Ramos (cell line): Measurements from ENCODE around the gene SLC10A4.

ENCODE experiments used
- in situ Hi-C: fragments of 300-500 bp; cut with MboI; formaldehyde crosslinking; loops from one replicate; pipeline ENCODE4 v1.14.3; 2022; ENCODE audit warnings: low sequenced_read_pairs; ENCODE audit not compliant: unreplicated experiment

SLC10A4 gene

DNA sequence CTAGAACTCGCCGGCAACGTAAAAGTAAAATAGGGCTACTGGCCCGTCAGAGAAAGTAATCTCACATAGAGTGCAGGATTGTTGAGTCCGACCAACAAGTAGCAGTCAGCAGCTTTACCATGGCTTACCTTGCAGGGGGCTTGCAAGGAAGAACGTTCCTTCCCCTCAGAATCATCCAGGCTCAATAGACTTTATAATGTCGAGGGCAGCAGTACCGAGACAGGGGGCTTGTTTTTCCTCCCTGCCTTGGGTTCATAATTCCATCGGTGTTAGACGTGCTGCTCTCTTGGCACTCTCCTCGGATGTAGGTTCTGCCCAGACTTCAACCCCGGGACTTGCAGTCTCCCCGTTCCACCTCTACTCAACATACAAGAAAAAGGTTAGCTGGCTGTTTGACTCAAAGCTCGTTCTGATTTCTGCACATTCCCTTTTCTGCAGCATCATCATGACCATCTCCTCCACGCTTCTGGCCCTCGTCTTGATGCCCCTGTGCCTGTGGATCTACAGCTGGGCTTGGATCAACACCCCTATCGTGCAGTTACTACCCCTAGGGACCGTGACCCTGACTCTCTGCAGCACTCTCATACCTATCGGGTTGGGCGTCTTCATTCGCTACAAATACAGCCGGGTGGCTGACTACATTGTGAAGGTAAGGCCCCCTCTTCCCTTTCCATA, 1.5 kb downstream of the SLC10A4 start:
- in situ Hi-C loops = no loop called here

DNA sequence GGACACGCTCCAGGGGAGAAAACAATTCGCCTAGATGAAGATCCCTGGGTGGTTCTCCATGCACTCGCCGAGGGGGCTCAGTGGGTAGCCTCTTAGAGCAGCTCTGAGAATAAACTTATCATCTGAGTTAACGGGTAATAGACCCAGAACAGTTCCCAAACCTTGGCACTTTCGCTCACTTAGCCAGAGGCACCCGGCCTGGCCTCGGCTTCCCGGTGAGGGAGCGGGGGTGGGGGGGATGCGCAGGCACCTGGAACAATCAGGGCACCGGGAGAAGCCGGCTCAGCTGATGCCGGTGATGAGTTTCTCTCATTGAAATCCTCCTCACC, 6.5 kb downstream of the SLC10A4 start:
- in situ Hi-C loops = no loop called here

DNA sequence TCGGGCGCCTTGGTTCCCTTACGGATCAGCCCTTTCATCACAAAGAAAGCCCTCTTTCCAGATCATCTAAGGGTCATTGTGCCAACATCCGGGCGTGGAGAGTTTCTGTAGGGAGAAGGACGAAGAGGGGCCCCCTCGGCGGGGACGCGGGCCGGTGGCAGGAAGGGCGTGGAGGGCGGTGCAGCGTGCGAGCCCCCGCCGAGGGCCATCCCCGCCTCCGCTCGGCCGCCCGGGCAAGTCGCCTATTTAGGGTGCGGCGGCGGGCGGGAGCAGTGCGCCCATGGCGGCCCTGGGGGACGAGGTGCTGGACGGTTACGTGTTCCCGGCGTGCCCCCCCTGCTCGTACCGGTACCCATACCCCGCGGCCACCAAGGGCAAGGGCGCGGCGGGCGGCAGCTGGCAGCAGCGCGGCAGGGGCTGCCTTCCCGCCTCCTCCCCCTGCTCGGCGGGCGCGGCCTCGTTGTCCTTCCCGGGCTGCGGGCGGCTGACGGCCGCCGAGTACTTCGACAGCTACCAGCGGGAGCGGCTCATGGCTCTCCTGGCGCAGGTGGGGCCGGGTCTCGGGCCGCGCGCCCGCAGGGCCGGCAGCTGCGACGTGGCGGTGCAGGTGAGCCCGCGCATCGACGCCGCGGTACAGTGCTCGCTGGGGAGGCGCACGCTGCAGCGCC, 7.0 kb downstream of the SLC10A4 start, which contains the start of gene ZAR1:
TSS of gene ZAR1 (plus strand) at position 241 of the 668 bp plus-strand sequence. CDS start at position 281, 40 bp downstream.
- in situ Hi-C loops = no loop called here

DNA sequence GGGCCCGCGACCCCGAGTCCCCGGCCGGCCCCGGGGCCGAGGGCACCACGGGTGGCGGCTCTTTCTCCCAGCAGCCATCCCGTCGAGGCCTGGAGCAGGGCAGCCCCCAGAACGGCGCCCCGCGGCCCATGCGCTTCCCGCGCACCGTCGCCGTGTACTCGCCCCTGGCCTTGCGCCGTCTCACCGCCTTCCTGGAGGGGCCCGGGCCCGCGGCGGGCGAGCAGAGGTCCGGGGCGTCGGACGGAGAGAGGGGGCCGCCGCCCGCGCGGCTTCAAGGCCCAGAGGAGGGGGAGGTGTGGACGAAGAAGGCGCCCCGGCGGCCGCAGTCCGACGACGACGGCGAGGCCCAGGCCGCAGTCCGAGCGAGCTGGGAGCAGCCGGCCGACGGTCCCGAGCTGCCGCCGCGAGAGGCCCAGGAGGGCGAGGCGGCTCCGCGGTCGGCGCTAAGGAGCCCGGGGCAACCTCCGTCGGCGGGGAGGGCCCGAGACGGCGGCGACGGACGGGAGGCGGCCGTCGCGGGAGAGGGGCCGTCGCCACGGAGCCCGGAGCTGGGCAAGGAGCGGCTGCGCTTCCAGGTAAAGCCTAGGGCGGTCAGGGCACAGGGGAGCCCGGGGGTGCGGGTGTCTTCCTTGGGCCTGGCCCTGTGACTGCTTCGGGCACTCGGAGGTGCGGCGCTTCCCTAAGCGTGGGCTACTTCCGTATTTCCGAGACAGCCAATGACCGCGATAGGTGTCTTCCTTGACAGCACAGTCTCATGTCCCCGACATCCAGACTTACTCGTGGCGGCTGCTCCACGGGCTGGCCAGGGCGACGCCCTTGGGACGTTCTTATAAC, 7.8 kb downstream of the SLC10A4 start:
- in situ Hi-C loops = no loop called here

DNA sequence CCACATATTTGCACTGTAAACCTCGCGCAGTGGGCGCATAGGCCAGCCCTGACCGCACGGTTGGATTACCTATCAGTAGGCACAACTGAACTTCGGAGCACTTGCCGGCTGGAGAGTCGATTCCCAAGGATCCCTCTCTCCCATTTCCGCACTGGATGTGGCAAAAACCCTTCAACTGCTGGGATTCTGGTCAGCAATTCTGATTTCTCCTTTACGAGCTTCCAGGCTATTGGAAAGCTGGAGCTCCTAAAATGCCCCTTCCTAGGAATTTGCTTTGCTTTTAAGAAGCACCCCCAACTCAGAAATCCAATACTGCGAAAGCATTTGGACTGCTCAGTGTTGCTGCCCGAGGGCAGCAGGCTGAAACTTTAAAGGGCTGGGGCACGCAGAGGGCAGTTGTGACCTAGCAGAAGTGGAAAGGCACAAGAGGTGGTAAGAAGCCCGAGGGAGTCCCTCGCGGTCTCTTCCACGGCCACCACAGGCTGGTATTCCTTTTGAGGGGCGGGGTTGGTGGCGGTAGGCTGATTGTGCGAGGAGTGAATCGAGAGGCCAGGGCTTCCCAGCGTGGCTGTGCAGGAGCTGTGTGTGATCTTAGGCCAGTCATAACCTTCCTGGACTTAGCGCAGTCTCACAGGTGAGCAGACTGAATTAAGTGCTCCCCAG, 8.5 kb downstream of the SLC10A4 start:
- in situ Hi-C loops = no loop called here

DNA sequence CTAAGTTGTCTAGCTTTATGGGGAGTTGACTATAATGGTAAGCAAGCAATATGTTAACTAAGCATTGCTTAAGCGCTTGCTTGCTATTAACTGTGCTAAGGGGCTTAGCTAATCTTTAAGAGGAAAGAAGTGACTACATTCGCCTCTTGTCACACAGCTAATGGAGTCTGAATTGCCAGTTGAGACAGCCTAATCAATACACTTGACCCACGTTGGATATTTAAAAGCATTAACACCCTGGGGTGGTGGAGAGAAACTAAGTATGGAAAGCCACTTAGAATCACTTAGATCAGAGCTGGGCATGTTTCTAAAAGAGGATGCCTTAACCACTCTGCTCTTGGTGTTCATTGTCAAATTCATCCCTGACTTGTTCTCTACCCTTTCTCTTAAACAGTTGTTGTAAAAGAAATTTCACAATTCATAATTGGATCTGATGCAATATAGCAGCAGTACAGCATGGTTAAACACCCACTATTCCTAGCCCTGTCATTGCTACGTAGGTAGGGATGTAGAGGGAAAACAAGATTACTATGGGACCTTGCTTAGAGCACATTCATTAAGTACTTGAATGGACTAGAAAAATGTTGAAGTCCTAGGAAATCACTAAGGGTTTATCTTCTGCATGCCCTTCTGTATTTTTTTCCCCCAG, 10.4 kb downstream of the SLC10A4 start:
- in situ Hi-C loops = no loop called here

DNA sequence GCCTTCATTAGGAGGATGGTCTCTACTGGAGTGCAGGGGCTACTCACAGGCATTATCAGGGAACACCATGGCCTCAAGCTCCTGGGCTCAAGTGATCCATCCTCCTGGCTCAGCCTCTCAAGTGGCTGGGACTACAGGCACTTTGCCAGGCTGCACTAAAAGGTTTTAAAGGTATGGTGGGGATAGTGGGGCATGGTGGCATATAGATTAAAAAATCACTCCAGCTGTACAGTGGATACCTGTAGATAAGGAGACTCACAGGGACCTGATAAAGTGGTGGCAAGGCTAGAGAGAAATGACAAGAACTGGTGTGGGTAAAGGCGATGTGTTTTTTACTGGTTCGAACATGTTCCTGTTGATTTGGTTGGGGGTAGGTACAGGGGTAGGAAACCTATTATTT, 12.8 kb downstream of the SLC10A4 start:
- in situ Hi-C loops = no loop called here

DNA sequence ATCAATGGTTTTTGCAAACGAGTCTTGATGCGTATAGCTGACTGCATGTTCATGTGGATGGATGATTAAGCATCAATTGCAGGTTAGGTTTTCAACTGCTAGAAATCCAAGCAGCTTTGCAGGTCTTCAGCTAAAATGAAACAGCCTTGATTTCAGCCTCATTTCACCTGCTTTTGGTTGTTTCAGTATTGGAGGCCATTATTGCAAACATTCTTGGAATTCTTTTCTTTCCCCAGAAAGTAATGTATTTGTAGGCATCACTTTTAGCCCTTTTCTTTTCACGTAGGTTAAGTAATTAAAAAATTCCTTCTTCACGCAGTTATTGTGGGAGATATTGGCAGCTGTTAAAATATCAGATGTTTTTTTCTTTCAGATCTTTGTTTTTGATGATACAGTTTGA, 15.8 kb downstream of the SLC10A4 start:
- in situ Hi-C loops = no loop called here

DNA sequence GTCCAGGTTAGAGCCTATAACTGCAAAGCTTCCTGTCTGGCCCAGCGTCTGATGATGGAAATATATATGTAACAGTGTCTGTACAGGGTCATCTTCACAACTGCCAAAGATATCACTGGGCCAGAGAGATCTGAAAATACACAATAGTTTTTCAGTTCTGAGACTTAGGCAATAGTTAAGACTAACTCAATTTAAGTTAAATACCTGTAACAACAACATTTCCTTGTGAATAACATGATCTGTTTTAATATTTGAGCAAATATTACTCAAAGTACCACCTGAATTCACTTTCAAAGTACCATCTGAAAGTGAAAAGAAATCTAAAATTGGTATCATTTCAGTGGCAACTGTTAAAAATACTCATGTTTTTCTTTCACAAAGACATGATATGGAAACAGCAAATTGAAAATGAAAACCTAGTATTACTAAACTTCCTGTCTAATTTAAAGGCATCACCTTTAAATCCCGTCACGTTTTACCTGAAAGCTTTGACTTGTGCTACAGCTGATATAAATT, 16.5 kb downstream of the SLC10A4 start:
- in situ Hi-C loops = no loop called here

DNA sequence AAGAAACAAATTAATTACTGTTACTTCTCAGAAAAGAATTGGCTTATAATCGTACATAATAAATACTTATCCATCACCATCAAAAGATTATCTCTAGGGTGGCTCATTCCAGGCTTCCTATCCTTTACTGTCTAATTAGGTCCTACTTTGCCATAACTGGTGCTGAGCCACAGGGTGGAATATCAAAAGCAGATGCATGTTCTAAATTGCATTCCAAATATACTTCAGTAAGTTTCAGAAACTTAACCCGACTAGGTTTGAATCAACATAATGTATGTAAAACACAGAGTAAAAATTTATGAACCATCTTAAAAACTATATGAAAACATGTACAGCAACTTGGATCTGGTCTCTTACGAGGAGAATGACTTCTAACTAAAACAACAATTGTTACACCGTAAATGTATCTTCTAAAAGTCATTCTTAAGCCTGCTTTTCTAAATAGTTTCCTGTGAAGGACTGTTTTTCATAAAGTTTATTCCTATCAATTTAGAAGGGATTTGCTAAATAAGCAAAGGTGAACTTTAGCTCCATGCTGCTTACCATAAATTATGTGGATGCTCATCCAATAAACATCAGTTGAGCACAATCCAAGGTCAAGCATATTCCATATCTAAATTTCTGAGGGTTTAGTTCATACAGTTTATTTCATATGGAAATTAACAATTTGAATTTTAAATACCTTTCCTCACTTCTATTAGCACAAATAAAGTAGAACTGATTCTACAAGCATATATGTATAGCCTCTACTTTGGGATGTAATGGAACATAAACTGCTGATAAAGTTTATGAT, 20.3 kb downstream of the SLC10A4 start:
- in situ Hi-C loops = no loop called here

DNA sequence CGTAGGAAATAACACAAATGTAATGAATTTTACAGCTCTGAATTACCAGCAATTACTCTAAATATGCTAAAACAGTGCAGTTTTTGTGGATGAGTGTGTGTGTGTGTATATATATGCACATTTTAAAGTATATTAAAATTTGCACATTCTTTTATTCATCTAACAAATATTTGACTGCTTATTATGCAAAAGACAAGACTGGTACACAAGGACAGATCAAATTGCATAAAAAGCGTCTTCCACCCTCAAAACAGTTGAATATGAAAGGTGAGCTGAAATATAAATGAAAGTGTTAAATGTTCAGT, 20.8 kb downstream of the SLC10A4 start:
- in situ Hi-C loops = no loop called here

DNA sequence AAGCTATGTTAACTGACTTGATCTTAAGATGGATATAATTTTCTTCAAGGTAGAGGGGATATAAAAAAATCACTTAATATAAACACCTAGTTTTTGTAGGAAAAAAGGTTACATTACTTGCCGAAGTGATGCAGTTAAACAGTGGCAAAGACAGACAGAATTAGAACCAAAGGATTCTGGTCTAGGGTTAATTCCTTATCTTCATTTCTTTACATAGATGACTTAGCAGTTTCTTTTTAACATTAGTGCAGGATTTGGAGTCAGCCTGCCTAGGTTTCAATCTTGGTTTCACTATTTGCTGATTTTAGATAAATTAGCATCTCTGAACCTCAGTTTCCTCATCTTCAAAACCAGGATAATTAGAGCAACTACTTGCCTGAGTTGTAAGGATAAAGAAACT, 21.2 kb downstream of the SLC10A4 start:
- in situ Hi-C loops = no loop called here

DNA sequence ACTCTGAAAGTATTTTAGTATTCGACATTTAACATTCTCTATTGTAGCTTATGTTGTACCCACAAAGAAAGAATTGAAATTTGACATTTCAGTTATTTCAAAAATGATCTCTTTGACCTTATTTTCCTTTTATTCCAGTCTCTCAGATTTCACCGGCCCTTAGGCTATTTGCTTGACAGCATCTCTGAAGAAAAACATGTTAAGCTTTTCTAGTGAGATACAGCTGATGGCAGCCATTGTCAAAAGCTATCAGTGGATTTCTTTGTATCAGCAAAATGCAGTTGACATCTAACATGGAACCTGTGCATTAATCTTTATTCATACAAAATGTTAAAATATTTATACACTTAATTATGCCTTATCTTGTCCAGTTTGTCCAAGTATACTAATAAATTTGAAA, 23.6 kb downstream of the SLC10A4 start:
- in situ Hi-C loops = no loop called here

DNA sequence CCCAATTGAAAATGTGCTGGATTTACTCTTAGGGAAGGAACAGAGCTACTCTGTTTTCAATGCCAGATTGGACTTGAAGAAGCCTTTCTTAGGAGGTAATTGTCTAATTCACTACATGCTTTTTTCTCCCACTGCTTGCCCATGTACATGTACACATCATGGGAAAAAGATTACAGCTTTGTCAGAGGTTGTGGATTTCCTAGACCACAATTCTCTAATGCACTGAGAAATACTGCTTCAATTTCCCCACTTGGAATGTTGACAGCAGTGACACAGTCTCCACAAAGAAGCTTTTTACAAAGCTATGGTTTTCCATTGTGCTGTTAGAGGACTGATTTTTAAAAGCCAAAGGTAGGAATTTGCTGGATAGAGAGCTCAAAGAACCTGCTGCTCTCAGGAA, 26.4 kb downstream of the SLC10A4 start:
- in situ Hi-C loops = no loop called here

DNA sequence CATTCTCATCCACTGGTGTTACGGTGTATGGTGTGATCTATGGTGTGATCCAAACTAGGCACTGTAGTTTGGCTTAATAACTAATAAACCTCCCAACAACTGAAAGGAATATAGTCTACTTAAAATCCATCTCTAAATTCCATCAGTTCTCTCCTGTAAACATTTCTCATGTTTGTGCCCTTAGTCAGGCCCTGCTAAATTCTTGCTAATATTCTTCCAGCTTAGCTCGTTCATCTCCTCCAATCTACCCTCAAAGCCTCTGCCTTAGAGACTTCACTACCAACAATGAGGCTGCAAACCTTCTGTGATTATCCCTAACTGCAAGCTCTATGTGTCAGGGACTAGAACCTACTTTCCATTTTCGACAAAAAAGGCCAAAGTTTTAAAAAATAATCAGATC, 35.0 kb downstream of the SLC10A4 start:
- in situ Hi-C loops = no loop called here

DNA sequence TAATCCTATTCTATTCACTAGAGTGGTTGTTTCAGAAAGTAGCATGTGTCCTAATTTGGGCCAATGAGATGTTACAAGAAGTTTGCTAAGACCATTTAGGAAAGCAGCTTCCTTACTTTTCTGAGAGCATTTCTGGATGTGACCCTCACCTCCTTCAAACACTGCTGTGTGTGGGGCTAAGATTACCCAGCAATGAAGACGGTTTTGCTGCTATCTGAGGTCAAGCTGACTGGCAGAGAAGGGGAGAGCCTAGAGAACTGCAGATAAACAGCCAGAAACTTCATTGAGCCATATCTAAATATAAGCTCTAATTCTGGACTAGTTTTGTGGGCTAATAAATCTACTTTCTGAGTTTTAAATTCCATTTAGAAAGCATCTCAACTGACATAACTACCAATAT, 43.3 kb downstream of the SLC10A4 start:
- in situ Hi-C loops = no loop called here

DNA sequence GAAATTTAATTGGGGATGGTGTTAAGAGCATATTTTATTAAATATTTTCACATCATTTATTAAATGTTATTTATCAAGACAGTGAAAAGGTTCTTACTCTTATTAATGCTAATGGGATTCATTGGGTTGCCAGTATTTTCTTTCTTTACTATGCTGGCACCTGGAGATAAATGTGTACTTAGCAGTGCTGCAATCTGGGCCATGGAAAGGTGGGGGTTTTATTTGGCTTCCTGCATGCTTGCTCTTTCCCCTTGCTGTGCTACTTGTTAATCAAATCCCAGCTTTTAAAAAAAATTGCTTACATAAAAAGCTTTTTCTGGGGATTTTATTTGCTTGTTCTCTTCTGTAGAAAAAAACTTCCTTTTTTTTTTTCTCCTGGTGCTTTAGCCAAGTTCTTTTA, 55.2 kb downstream of the SLC10A4 start:
- in situ Hi-C loops = no loop called here
